DOHH2 (cell line): Measurements from ENCODE around the gene GRIP2.

ENCODE experiments used
- H3F3A ChIP-seq: fragments of 200-600 bp; sonication (generic), shearing (Covaris generic); 2 replicates; pipeline ENCODE4 v1.6.0; 2016; ENCODE audit warnings: antibody characterized with exemption, mild to moderate bottlenecking; ENCODE audit not compliant: control insufficient read depth, insufficient read depth
- H3K27ac ChIP-seq: fragments of 200-600 bp; sonication (generic); 2 replicates; pipeline ENCODE4 v1.5.1; 2014; ENCODE audit warnings: low read depth, mild to moderate bottlenecking, low read length, moderate library complexity
- H3K27me3 ChIP-seq: fragments of 200-600 bp; sonication (generic); 2 replicates; pipeline ENCODE4 v1.6.1; 2014; ENCODE audit warnings: mild to moderate bottlenecking, low read length, mixed read lengths; ENCODE audit not compliant: control insufficient read depth
- H3K36me3 ChIP-seq: fragments of 200-600 bp; sonication (generic); 2 replicates; pipeline ENCODE4 v1.6.1; 2014; ENCODE audit warnings: mild to moderate bottlenecking, low read length, moderate library complexity, mixed read lengths; ENCODE audit not compliant: control insufficient read depth
- H3K4me1 ChIP-seq: fragments of 200-600 bp; sonication (generic); 2 replicates; pipeline ENCODE4 v1.6.1; 2014; ENCODE audit warnings: mild to moderate bottlenecking, low read length, mixed read lengths; ENCODE audit not compliant: control insufficient read depth
- H3K4me2 ChIP-seq: fragments of 200-600 bp; sonication (generic); 2 replicates; pipeline ENCODE4 v1.6.0; 2014; ENCODE audit warnings: mild to moderate bottlenecking, low read length, moderate library complexity
- H3K4me3 ChIP-seq: fragments of 200-600 bp; sonication (generic); 2 replicates; pipeline ENCODE4 v1.5.1; 2014; ENCODE audit warnings: mild to moderate bottlenecking, low read length, mixed read lengths
- H3K79me2 ChIP-seq: fragments of 200-600 bp; sonication (generic); 2 replicates; pipeline ENCODE4 v1.6.1; 2014; ENCODE audit warnings: mild to moderate bottlenecking, low read length, mixed read lengths; ENCODE audit not compliant: control insufficient read depth
- H3K9me2 ChIP-seq: fragments of 200-600 bp; sonication (generic); replicated peaks from 2 replicates; pipeline ENCODE4 v1.6.1; 2014; ENCODE audit warnings: mild to moderate bottlenecking, low read length, mixed read lengths; ENCODE audit not compliant: control insufficient read depth
- H3K9me3 ChIP-seq: fragments of 200-600 bp; sonication (generic); 2 replicates; pipeline ENCODE4 v1.6.1; 2014; ENCODE audit warnings: antibody characterized with exemption, low read length, mixed read lengths; ENCODE audit not compliant: control insufficient read depth, insufficient read depth
- H4K20me1 ChIP-seq: fragments of 200-600 bp; sonication (generic); 2 replicates; pipeline ENCODE4 v1.6.0; 2014; ENCODE audit warnings: low read depth, mild to moderate bottlenecking, antibody characterized with exemption, low read length, moderate library complexity; ENCODE audit not compliant: control insufficient read depth, insufficient read depth
- CTCF ChIP-seq: fragments of 200-600 bp; sonication (generic); IDR thresholded peaks from one replicate; pipeline ENCODE4 v1.5.1; 2014; ENCODE audit warnings: antibody characterized with exemption, mild to moderate bottlenecking, low read depth, low read length; ENCODE audit not compliant: poor library complexity, severe bottlenecking
- EZH2phosphoT487 ChIP-seq: fragments of 200-600 bp; sonication (generic); IDR thresholded peaks from 2 replicates; pipeline ENCODE4 v1.6.1; 2017; ENCODE audit warnings: borderline replicate concordance, mild to moderate bottlenecking, antibody characterized with exemption, low read length, moderate library complexity, mixed read lengths

Gene GRIP2

DNA sequence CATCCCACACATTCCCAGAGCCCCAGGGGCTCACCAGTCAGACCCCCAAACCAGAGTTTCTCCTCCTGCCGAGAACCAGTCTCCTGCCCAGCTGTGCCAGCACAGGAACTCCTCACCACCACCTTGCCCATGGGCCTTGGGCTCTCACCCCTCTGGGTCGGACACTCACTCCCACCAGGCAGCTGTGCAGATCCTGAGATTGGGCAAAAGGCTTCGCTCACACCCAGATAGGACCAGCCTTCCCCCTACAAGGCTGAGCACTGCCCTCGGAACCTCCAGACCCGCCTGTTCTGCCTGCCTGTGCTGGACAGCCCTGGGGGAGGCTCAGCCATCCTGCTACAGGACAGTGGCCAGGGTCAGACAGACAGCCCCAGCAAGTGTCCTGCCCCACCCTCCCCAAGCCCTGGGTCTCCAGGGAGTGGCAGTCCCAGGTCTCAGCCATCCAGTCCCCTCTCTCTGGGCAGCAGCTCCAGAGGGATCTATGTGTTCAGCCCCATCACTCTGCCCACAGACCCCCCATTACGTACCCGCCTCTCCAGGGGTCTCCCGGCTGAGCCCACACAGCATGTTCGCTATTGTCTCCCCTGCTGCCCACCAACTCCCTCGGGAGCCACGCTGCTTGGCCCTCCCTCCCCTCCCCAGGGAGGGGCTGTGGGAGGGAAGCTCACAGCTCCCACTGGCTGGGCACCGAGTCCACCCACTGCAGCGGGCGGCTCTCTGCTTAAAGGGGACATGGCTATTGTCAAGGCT is at the start of gene GRIP2:
GRIP2 (minus strand) TSS at position 601 of the 750 bp plus-strand sequence; CDS start at position 567, 34 bp downstream.
- Histone ChIP-seq H3K4me2 (no peak within 1 kb of the TSS), H4K20me1 (no peaks in the 10 kb centered on the region), H3K4me3 (no peak within 1 kb of the TSS), H3K27me3 (no peaks in the 10 kb centered on the region), H3K9me3 (no peaks in the 10 kb centered on the region), H3K27ac (no peak within 1 kb of the TSS), H3K9me2 (no peaks in the 10 kb centered on the region), H3K79me2 (no peaks in the 10 kb centered on the region), H3K4me1 (no peaks in the 10 kb centered on the region), H3F3A (no peaks in the 10 kb centered on the region), H3K36me3 (no peaks in the 10 kb centered on the region)
- TF ChIP-seq EZH2phosphoT487: no peak
- TF ChIP-seq CTCF: no peak

DNA sequence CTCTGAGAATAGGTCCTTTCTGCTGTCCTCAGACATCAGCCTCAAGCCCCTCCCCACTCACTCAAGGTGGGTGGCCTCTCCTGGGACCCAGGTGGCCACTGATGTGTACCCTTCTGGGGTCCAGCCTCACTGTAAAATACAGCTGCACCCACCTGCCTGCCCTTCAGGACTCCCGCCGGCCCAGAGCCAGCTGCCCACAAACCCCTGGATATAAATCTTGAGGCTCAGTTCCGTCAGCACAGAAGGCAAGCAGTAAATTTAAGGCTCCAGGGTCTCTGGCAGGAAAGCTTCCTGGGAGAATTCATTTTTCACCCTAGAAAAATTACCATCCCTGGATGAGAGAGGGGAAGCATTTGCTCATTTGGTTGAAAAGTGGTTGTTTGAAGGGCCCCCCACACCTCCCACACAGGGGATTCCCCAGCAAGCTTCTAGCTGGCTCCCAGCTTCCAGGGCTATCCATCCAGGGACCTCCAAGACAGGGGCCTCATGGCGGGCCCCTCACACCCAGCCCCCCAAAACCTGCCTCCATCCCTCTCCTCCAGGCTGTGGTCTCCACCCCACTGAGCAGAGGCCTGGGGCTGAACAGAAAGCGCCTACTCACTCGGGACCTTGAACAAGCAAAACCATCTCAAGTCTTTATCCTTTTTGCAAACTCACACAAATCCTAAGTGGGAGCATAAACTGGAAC is 48.4 kb upstream of the GRIP2 start:
- no peak overlapping the region for H3K4me2 ChIP-seq
- H3F3A ChIP-seq: no peaks in the 10 kb centered on the region
- H3K27ac ChIP-seq: no peak overlapping the region
- no peaks in the 10 kb centered on the region for H3K9me3 ChIP-seq
- peaks cover 32% of the 10 kb centered on the region for H3K27me3 ChIP-seq
- no peaks in the 10 kb centered on the region for H3K4me1 ChIP-seq
- no peaks in the 10 kb centered on the region for H3K9me2 ChIP-seq
- H3K79me2 ChIP-seq: no peaks in the 10 kb centered on the region
- H3K36me3 ChIP-seq: no peaks in the 10 kb centered on the region
- H3K4me3 ChIP-seq: no peak overlapping the region
- no peak for TF ChIP-seq CTCF
- no peak for TF ChIP-seq EZH2phosphoT487
- H4K20me1 ChIP-seq: no peaks in the 10 kb centered on the region

- Histone ChIP-seq H3K9me2 (no peaks in the 10 kb centered on the region), H4K20me1 (no peaks in the 10 kb centered on the region), H3K27me3 (peaks cover 32% of the 10 kb centered on the region), H3K79me2 (no peaks in the 10 kb centered on the region), H3K4me2 (no peak overlapping the region), H3K9me3 (no peaks in the 10 kb centered on the region), H3K4me1 (no peaks in the 10 kb centered on the region), H3K27ac (no peak overlapping the region), H3K36me3 (no peaks in the 10 kb centered on the region), H3F3A (no peaks in the 10 kb centered on the region), H3K4me3 (no peak overlapping the region)
- TF ChIP-seq EZH2phosphoT487 (no peak), CTCF (no peak)
Observed at GRCh38 chr3:14587740-14588360, 47.7 kb upstream of the GRIP2 start.
